ENCODE data around the gene STPG1.

Gene STPG1

DNA sequence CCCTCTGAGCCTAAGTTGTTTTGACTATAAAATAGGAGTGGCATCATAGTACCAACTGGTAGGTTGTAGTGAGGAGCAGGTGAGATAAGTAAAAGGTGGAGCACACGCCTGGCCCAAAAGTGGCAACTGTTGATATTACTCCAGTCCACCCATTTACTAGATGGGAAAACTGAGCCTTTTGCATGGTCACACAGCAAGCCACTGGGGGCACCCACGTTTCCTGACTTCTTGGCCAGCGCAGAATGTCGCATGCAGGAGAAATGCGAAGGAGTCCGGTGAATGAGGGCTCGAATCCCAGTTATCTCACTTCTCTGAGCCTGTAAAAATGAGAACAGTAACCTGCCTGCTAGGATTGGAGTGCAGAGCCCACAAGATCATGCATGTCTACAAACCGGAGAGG is 73.6 kb downstream of the STPG1 start:
- no peak for DNase-seq

DNA sequence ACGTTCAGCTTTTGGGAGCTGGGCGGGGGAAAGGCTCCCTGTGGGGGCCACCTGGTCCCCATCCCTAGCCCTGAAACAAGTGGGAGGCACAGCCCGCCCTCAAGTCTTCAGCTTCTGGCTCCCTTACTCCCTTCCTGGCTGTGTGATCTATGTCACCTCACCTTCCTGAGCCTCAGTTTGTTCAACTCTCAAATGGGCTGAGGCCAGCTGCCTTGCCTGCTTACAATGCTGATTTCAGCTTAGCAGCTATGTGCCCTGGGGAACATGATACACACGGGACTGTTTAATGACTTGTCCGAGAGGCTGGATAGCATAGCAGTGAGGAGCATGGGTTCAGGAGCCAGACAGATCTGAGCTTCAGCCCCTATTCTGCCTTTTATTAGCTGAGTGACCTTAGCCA is 75.1 kb downstream of the STPG1 start:
- DNase-seq: no peak

DNA sequence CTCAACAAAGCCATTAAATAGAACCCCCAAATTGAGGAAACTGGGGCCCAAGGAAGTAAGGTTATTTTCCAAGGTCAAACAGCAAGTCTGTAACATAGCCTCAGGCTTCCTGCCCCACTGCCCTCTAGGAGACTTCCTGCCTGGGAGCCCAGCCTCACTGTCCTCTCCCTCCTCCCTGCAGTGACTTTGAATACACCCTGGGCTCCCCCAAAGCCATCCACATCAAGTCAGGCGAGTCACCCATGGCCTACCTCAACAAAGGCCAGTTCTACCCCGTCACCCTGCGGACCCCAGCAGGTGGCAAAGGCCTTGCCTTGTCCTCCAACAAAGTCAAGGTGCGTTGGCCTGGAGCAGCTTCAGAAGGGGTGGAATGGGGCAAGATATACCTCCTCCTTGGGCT is 76.1 kb downstream of the STPG1 start:
- no peak for DNase-seq

DNA sequence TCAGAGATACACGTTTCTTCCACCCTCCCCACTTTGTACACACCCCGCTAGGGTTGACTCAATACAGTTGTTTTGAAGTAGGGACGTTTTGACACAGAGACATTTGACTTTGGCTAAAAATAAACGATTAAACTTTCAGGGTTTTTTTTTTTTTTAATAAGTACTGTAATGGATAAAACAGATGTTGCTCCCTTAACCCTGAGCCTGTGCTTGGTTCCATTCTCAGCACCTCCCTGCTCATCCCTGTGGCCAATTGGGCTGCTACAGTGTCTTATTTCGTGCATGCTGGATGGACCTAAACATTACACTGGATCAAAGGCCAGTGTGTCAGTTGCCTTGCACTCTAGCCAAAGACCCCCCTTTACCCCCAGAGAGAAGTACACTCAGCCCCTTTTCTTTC is 77.5 kb downstream of the STPG1 start:
- no peak for DNase-seq

DNA sequence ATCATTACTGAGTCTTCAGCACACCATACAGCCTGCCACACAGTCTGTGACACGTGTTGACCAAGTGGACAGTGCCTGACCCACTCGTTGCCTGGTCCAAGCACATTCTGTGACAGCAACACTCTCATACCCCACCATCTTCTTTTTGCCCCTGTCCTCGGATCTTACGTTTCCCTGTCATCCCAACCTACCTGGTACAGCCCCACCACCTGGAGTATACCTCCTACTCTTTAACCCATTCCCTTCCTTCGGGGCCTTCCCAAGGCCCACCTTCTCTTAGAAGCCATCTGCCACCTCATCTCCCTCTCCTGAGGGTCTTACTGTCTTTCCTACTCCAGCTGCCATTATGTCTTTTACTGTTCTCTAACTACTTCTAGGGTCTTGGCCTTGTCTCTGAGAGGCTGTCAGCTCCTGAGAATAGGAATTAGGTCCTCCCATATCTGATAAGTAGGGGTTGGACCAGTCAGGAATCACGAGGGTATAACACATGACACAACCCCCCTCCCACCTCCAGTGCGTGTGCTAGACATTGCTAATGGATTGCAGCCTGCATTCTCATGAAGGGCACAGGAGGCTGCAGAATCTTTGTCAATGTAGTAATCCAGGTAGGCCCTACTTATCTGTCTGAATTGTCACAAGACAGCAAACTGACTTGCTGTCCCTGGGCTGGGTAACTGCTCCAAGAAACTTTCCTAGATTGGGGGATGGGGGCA is 81.5 kb downstream of the STPG1 start:
- no peak for DNase-seq

DNA sequence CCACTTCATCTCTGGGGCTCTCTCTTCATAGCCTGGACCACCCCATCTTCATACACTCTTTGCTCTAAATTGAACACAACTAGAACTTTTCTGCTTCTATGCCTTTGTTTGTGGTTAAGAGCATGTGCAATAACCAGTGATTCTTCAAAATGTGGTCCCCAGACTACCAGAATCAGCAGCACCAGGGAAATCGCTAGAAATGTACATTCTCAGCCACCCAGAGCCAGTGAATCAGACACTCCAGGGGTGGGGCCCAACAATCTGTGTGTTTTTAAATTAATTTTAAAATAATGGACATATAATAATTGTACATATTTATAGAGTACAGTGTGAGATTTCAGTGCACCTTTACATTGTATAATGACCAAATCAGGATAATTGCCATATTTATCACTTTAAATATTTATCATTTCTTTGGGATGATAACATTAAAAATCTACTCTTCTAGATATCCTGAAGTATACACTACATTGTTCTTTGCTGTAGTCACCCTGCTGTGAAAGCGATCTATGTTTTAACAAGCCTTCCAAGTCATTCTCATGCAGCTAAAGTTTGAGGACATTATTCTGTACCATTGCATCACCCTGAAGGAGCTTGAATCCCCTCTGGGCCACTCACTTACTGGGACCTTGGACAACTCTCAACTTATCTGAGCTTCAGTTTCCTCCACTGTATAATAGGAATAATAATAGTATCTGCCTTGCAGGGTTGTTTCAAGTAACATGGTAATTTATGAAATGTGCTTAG is 83.6 kb downstream of the STPG1 start:
- no peak for DNase-seq

DNA sequence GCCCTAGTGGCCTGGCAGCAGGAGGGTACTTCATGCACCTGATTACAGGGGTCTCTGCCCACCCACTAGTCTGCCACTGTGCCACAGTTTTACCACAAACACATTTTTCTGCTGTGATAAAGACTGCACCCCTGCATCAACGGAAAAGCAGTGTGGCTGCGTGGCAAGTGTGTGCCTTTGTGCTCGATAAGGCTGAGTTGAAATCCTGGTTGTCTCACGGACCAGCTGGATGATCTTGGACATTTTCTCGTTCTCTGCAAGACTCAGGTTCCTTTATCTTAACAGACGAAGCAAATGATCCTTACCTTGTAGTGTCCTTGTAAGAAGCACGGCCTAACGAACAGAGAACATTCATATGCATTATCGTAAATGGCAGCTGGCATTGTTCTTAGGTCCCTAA is 84.3 kb downstream of the STPG1 start:
- DNase-seq: no peak

DNA sequence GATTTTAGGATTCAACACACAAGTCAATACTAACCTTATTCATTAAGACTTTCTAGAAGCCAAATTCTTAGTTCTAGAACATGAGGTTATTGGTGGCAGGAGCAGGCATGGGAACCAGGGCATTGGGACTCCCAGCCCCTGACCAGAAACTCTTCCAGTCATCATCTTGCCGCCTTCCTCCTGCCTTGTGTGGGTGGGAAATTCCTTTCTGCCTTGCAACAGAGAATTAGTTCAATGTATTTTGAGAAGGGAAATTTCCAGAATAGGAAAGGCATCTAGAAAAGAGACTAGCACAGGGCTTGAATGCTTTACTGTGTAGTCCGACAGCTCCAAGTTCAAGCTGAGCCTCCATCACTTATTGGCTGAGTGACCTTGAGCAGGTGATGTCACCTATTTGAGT is 85.7 kb downstream of the STPG1 start:
- DNase-seq: no peak

DNA sequence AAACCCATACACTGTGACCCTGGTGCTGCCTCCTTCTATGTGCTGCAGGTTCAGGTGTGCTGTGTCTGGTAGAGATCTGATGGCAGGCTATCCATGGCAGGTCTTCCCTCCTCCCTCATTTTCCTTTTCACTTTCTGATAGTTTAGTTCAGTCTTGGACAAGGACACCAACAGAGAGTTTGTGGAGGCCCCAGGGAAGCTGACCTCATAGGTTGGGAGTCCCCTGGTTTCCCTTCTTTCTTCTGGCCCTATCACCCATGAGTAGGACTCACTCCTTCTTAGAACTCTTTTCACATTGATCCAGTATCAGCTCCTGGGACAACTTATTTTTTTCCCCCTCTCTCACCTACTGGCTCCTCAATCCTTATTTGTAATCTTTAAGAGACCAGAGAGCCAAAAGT is 86.1 kb downstream of the STPG1 start:
- DNase-seq: no peak

DNA sequence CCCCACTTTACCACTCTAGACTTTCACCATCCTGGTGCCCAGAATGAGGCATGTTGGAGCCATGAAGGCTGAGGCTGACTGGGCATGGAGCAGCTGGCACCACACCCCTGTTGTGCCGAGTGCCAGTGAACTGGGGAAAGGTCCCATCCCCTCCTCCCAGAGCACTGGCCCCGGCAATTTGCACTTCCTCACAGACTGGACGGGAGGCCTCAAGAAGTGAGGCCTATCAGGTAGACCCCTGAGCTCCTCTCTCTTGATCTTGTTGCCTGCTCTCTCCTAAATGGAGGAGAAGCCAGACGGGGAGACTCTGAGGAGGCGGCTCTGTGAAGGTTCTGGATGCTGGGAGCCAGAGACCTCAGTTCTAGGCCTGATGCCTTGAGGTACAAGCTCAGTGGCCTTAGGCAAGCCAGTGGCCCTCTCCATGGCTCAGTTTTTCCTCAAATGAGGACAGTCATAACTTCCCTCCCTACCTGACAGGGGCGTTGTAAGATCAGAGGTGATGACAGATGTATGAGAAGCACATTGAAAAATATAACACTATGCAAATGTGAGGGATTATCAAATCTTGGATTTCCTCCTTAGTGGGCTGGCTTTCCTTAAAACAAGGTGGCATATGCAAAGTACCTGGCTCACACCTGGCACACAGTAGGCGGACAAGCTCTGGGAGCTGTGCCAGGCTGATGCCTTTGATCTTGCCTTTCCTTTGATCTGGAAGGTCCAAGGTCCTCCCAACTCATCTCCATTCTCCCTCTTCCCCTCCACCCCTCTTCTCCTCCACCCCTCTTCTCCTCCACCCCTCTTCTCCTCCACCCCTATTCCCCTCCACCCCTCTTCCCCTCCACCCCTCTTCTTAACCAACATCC is 87.8 kb downstream of the STPG1 start:
- DNase-seq: no peak

DNA sequence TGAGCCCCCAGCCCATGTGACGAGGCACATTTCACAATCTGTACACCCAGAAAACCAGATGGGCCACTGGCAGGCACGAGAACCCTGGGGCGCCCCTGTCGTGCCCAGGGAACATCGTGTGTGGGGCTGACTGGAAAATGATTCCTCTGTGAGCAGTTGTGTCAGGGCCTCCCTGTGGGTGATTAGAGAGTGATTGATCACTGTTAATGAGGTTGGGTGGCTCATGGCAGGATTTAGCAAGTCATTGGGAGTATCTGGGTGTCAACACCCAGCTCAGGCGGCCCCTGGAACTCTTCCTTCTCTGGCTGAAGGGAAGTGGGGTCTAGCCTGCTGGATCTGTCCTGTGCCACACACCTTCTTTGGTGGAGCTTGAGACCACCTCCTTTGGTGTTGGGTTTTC is 88.7 kb downstream of the STPG1 start:
- no peak for DNase-seq

DNA sequence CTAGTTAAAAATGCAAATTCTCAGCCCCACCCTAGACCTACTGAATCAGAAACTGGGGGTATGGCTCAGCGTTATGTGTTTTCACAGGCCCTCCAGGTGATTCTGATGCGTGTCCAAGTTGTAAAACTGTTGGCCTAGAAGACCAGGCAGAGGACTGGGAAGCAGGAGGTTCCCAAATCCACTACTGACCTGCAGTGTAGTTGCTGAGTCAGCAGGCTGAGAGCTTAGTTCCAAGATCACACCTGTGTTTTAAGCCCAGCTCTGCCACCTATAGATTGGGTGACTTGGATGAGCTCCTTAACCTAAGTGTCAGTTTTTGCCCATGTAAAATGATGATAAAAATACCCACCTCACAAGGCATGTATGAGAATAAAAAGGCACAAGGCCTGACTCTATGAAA is 90.3 kb downstream of the STPG1 start:
- no peak for DNase-seq

DNA sequence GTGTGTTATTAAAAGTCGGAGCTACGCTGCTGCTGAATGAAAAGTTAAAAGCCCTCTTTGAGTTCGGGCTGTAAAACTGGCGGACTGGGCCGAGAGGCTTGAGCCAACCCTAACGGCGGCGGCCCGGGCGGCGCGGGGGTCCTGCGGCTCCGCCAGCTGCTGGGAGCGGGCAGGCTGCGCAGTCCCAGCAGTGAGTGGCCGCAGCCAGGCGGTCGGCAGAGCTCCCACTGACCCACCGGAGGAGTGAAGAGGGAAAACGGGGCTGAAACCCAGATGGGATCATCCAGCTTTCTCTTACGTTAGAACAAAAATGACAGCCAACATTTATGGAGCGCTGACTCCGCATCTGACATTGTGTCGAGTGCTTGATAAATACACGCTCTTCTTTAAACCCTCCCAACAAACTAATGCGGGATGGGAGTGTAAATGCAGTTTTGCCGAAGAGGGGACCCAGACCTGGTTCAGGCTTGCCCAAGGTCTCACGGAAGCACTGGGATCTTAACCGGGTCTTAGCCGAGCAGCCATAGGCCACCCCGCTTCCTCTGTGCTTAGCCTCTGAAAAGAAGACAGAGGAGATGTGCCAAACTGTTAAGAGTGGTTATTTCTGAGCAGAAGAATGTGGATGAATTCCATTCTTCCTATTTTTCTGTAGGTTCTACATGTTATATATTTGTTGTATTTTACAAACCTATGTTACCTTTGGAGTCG is 91.0 kb downstream of the STPG1 start:
- DNase-seq: no peak

DNA sequence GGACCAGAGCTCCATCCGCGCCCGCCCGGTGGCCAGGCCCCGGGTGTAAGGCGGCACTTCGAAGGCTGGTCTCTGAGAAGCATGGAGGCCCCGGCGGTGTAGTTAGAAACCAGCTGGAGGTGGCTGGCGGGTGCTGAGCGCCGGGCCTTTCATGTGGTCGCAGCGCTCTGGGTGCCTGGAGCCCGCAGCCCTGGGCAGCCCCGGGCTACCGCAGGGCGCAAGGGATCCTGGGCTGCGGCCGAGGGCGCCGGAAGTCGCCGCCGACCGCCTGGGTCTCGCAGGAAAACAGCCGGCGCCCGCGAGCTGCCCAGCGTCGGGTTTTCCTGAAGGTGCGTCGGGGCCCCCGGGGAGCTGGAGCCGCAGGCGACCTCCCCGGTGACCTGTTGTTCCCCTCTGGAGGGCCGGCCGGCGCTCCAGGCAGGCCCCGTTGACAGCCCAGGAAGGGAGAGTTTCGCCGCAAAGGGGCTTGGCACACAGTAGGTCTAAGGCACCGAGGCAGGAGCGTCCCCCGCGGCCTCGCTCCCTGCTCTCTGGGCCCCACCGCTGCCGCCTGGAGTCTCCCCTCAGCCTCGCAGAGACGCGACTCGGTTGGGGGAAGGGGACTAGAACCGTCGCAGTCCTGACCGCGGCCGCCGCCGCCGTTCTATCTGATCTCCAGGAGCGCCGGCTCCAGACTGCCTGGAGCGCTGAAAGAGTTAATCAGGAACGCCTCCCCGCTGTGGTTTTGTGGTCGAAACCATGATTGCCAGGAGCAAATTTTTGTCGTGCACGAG is 91.7 kb downstream of the STPG1 start:
- DNase-seq: no peak

DNA sequence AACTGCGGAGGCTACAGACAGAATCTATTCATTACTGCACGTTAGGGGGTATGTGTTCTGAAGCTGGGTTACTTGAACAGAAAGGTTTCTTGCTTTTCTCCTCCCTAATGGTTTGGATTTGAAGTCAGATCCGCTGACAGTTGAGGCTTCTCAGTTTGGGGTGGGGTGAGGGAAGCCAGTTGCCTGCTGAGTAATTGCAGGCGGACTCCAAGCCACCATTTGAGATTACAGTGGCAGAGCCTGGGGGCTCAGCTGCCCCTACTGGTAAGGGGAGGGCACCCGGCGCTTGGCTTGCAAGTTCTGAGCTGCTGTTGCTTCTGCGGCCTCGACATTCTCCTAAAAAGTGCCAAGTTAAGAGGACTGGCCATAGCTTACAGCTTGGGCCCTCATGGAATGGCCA is 92.5 kb downstream of the STPG1 start:
- no peak for DNase-seq

DNA sequence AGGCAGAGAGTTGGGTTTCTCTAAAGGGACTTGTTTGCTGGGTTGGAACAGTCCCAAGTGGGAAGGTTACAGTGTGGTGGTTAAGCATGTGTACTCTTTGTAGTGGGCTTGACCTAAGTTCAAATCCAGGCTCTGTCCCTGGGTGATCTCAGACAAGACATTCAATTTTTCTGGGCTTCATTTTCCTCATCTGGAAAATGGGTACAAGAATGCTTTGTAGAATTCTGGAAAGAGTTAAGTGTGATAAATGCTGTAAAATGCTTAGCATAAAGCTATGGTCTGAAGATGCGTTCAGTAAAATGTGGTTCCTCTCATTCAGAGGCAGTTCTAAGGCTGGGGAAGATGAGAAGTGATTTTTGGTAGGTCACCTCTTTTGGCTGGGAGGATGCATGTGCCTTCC is 93.6 kb downstream of the STPG1 start:
- DNase-seq: no peak

DNA sequence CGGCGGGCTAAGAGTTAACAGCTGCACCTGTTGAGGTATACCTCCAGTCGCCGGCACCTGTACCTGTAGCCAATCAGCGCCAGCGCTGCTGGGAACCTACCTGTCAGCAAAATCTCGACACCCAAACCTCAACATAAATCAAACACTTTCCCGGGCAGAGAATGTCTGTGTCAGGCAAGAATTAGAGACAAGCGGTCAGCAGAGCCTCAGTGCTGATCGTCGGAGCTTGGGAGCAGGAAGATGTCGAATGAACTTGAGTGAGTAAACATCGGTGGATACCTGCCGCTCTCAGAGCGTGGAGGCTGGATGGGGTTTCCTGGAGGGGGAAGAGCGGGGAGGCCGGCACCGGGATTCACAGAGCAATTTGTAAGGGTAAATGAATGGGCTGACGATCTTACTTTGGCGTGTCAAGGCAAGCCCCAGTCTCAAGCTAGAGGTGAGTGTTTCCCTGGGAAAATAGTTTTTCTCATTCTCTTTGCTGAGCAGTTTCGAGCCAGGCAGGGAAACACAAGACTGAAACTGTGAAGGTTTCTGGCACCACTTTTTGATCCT is 94.2 kb downstream of the STPG1 start, which contains the start of gene GRHL3:
Gene GRHL3 (plus strand): TSS at position 46 of the 552 bp plus-strand sequence. CDS start 195 bp downstream, at position 241.
- no peak for DNase-seq

DNA sequence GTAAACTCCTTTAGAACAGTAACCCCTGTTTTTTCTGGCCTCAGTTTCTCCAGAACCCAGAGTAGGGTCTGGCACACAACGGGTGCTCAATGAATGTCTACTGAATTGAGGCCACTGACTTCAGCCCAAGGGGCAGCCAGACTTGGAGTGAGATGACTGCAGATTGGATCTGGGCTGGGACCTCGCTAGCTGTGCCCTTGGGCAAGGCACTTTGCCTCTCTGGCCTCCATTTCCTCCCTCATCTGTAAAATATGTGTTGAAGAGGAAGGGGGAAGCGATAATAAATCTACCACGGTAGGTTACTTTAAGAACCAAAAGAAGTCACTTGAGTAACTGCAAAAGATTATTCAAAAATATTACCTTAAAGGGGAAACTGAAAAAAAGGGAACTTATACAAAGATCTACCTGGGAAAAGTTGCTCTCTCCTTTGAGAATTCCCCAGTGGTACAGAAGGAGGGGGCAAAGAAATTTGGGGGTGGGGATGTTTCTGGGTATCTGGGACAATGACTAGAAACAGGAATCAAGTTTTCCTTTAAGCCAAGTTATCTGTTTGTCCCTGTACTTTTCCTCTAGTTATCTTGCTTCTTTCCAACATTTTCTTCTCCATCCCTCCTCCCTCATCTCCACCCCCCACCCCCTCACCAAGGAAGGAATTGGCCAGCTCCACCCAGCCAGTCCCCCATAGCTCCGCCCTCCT is 94.8 kb downstream of the STPG1 start:
- DNase-seq: no peak

DNA sequence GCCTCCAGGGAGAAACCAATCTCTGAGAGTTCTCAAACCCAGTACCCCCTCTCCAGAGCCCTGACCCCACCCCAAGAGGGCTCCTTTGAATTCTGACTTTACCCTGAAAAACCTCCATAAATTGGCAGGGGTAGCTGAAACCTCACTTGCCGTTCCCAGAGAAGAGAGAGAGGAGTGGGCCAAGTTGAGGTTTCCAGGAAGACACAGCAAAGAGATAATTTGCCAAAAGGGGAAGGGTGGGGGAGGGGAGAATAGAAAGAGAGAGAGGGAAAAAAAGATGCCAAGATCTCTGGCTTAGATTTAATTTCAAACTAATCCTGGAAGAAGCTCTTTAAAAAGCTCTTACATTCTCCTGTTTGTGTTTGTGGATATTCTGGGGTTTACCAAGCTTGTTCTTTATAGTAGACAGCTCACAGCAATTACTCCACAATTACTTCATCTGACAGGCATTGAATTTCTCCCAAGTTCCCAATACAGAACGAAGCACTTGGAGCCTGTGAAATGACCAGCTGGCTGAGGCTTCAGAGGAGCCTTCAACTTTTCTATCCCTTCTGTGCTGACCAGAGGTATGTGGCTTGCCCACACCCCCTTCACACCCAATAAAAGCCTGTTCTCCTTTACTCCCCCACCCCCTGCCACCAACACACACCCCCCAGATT is 95.5 kb downstream of the STPG1 start:
- no peak for DNase-seq

DNA sequence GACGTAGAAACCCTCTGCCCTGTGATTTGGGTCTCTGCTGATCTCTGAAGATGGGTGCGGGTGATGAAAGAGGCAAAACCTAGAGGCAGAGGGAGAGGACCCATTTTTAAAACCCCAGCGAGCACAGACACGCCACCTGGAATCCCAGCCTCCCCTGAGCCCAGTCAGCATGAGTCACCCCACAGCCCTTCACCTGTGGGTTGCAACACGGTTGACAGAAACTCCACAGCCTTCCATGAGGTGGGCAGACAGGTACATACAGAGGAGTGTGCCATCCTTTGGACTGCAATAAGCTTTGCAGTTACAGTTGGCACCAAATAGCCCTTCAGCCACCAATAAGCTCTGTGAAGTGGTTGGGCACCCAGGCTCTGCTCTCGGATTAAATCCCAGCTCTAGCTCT is 96.5 kb downstream of the STPG1 start:
- no peak for DNase-seq

DNA sequence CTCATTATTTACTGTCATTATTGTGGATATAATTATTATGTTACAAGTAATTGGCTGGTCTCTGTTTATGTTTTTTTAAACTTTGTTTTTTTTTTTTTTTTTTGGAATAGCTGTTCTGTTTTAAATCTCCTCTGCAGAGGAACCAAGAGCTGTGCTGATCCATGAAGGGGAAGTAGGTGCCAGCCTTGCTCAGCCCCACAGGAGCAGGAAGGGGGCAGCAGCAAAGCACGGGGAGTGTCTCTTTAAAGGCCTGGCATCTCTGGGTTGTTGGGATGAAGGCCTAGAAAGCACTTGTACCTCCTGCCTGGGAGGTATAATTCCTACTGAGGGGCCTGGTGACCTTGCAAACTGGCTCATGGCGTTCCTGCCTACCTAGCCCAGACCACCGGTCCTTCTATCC is 96.9 kb downstream of the STPG1 start:
- DNase-seq: no peak

Data from DMS 273 treated with DMSO at 0.1 percent for 48 hours (cell line).